ENCODE measurements around the gene USP24.

- TF ChIP-seq CTCF (IDR thresholded peaks at IDR 0.05; ENCODE audit: insufficient read depth, low read depth, low read length), result no peak
- TF ChIP-seq EZH2 (IDR thresholded peaks at IDR 0.05; ENCODE audit: insufficient read depth, low read length), result no peak
Observed at GRCh38 chr1:55204997-55205396, 10.2 kb downstream of the USP24 start.

Measured in astrocyte (in vitro differentiated cells and primary cell).